Measurements from ENCODE around the gene PRR13. TPM values are rescaled to one million over a fixed set of nuclear protein-coding genes. Genes with fewer than 3 reads are reported as not detected.

PRR13 gene
- 286 to 362 TPM (median 330 TPM) in 5 replicates for total RNA-seq (2022; extraction: Qiagen RNA extraction)

GRCh38 chr12:53441040-53441833 lies at the start of gene PRR13:
TSS of gene PRR13 (plus strand) at chr12:53441734. CDS start at chr12:53442715, 981 bp downstream.

GRCh38 chr12:53423597-53423996 lies 17.9 kb upstream of the PRR13 start, which contains the start of gene AMHR2:
TSS of gene AMHR2 (plus strand) at chr12:53423855. CDS start at chr12:53423935, 80 bp downstream.

GRCh38 chr12:53451661-53452158 lies 10.2 kb downstream of the PRR13 start, which contains the start of gene PCBP2:
TSS of gene PCBP2 (plus strand) at chr12:53452102. CDS start at chr12:53454801, 2,699 bp downstream.

Other genes starting within 250 kb of the PRR13 start
- gene ITGB7, start 234.5 kb upstream of the PRR13 start, total RNA-seq (2022; extraction: Qiagen RNA extraction), result 0.35 to 0.84 TPM (median 0.55 TPM) in 5 replicates
- gene RARG, start 209.5 kb upstream of the PRR13 start, total RNA-seq (2022; extraction: Qiagen RNA extraction), result 19.2 to 26.6 TPM (median 24.6 TPM) in 5 replicates
- 15.5 to 21.8 TPM (median 19.0 TPM) in 5 replicates for gene ESPL1, start 173.4 kb upstream of the PRR13 start, total RNA-seq (2022; extraction: Qiagen RNA extraction)
- 476 to 584 TPM (median 513 TPM) in 5 replicates for gene PFDN5, start 146.2 kb upstream of the PRR13 start, total RNA-seq (2022; extraction: Qiagen RNA extraction)
- gene MYG1, start 142.0 kb upstream of the PRR13 start, total RNA-seq (2022; extraction: Qiagen RNA extraction), result 70.1 to 96.3 TPM (median 90.1 TPM) in 5 replicates
- gene AAAS, start 120.1 kb upstream of the PRR13 start, total RNA-seq (2022; extraction: Qiagen RNA extraction), result 69.8 to 82.5 TPM (median 75.9 TPM) in 5 replicates
- 0.09 TPM in 1 of 5 replicates, not detected in the others for gene SP7, start 105.4 kb upstream of the PRR13 start, total RNA-seq (2022; extraction: Qiagen RNA extraction)
- gene SP1, start 61.6 kb upstream of the PRR13 start, total RNA-seq (2022; extraction: Qiagen RNA extraction), result 18.4 to 25.2 TPM (median 20.4 TPM) in 5 replicates
- gene AMHR2, start 17.9 kb upstream of the PRR13 start, total RNA-seq (2022; extraction: Qiagen RNA extraction), result 0.67 to 1.8 TPM (median 1.2 TPM) in 5 replicates
- 590 to 639 TPM (median 617 TPM) in 5 replicates for gene PCBP2, start 10.4 kb downstream of the PRR13 start, total RNA-seq (2022; extraction: Qiagen RNA extraction)
- gene MAP3K12, start 57.7 kb downstream of the PRR13 start, total RNA-seq (2022; extraction: Qiagen RNA extraction), result 10.8 to 16.6 TPM (median 13.1 TPM) in 5 replicates
- 40.4 to 57.8 TPM (median 53.9 TPM) in 5 replicates for gene TARBP2, start 59.5 kb downstream of the PRR13 start, total RNA-seq (2022; extraction: Qiagen RNA extraction)
- gene NPFF, start 65.8 kb downstream of the PRR13 start, total RNA-seq (2022; extraction: Qiagen RNA extraction), result not detected in 5 replicates
- 16.4 to 21.1 TPM (median 17.4 TPM) in 5 replicates for gene ATF7, start 184.6 kb downstream of the PRR13 start, total RNA-seq (2022; extraction: Qiagen RNA extraction)
- 639 to 703 TPM (median 667 TPM) in 5 replicates for gene ATP5MC2, start 234.3 kb downstream of the PRR13 start, total RNA-seq (2022; extraction: Qiagen RNA extraction)